Karpas-422 (cell line): ENCODE results near the gene TMEM258. TPM values are rescaled to one million over a fixed set of nuclear protein-coding genes. Genes with fewer than 3 reads are reported as not detected.

Experiments used
- DNase-seq: peaks from one replicate; pipeline ENCODE4 v3.0.0-alpha.2; 2015
- H2AFZ ChIP-seq: fragments of 200-600 bp; sonication (generic); 2 replicates; pipeline ENCODE4 v1.6.1; 2014; ENCODE audit warnings: antibody characterized with exemption, low read length, mixed read lengths
- H3K27ac ChIP-seq: fragments of 200-600 bp; sonication (generic); 2 replicates; pipeline ENCODE4 v1.5.1; 2014; ENCODE audit warnings: mild to moderate bottlenecking, low read length, moderate library complexity
- H3K27me3 ChIP-seq: fragments of 200-600 bp; sonication (generic); 2 replicates; pipeline ENCODE4 v1.6.1; 2014; ENCODE audit warnings: low read length, mixed read lengths
- H3K36me3 ChIP-seq: fragments of 200-600 bp; sonication (generic); 2 replicates; pipeline ENCODE4 v1.6.1; 2014; ENCODE audit warnings: low read length, mixed read lengths; ENCODE audit not compliant: insufficient read depth
- H3K4me1 ChIP-seq: fragments of 200-600 bp; sonication (generic); 2 replicates; pipeline ENCODE4 v1.6.1; 2014; ENCODE audit warnings: mild to moderate bottlenecking, low read length, mixed read lengths
- H3K4me2 ChIP-seq: fragments of 200-600 bp; sonication (generic); 2 replicates; pipeline ENCODE4 v1.6.1; 2014; ENCODE audit warnings: low read length, low read depth, mild to moderate bottlenecking; ENCODE audit not compliant: poor library complexity, severe bottlenecking
- H3K4me3 ChIP-seq: fragments of 200-600 bp; sonication (generic); 2 replicates; pipeline ENCODE4 v1.5.1; 2014; ENCODE audit warnings: mild to moderate bottlenecking, antibody characterized with exemption, low read length, mixed read lengths
- H3K79me2 ChIP-seq: fragments of 200-600 bp; sonication (generic); 2 replicates; pipeline ENCODE4 v1.6.1; 2014; ENCODE audit warnings: mild to moderate bottlenecking, low read length, mixed read lengths
- H3K9ac ChIP-seq: fragments of 200-600 bp; sonication (generic); 2 replicates; pipeline ENCODE4 v1.6.0; 2014; ENCODE audit warnings: low read length
- H3K9me2 ChIP-seq: fragments of 200-600 bp; sonication (generic), shearing (Covaris generic); replicated peaks from 2 replicates; pipeline ENCODE4 v1.6.0; 2014; ENCODE audit warnings: mild to moderate bottlenecking, low read length, moderate library complexity; ENCODE audit not compliant: insufficient read depth
- H3K9me3 ChIP-seq: fragments of 300-700, 200-600 bp; sonication (generic); 2 replicates; pipeline ENCODE4 v1.6.1; 2014; ENCODE audit warnings: low read length, mixed read lengths
- H4K20me1 ChIP-seq: fragments of 200-600 bp; sonication (generic); 2 replicates; pipeline ENCODE4 v1.6.1; 2014; ENCODE audit warnings: mild to moderate bottlenecking, antibody characterized with exemption, low read length, low read depth; ENCODE audit not compliant: insufficient read depth
- total RNA-seq: library from RNA; depleted of rRNA; stranded (reverse); fragments of >200 nt; shearing (Covaris generic); gene quantifications from 2 replicates; pipeline ENCODE4 v1.2.3, GENCODE V29; 2014; ENCODE audit warnings: low replicate concordance; rRNA removed

Gene TMEM258
- total RNA-seq, 1 experiment from 2014 or later = 303 TPM

- Histone ChIP-seq H3K27me3 (no peaks in the 10 kb centered on the region), H3K4me1 (no peaks in the 10 kb centered on the region), H3K4me2 (no peak overlapping the region), H4K20me1 (no peaks in the 10 kb centered on the region), H2AFZ (no peak overlapping the region), H3K79me2 (no peaks in the 10 kb centered on the region), H3K27ac (no peak overlapping the region), H3K36me3 (no peaks in the 10 kb centered on the region), H3K9me2 (no peaks in the 10 kb centered on the region), H3K4me3 (no peak overlapping the region), H3K9ac (no peak overlapping the region), H3K9me3 (no peaks in the 10 kb centered on the region)
- DNase-seq = no peak
Observed at GRCh38 chr11:61744609-61745156, 47.7 kb downstream of the TMEM258 start.

- no peak overlapping the region for H3K4me2 ChIP-seq
- H3K27me3 ChIP-seq = no peaks in the 10 kb centered on the region
- H3K4me3 ChIP-seq = no peak overlapping the region
- H2AFZ ChIP-seq = no peak overlapping the region
- no peak overlapping the region for H3K9ac ChIP-seq
- no peaks in the 10 kb centered on the region for H3K9me3 ChIP-seq
- H3K4me1 ChIP-seq = no peaks in the 10 kb centered on the region
- DNase-seq = no peak
- no peak overlapping the region for H3K27ac ChIP-seq
- no peaks in the 10 kb centered on the region for H3K9me2 ChIP-seq
- H3K79me2 ChIP-seq = no peaks in the 10 kb centered on the region
- H3K36me3 ChIP-seq = no peaks in the 10 kb centered on the region
- no peaks in the 10 kb centered on the region for H4K20me1 ChIP-seq
Observed at GRCh38 chr11:61744181-61744580, 48.2 kb downstream of the TMEM258 start.

GRCh38 chr11:61743486-61744095 is 48.8 kb downstream of the TMEM258 start:
- Histone ChIP-seq H3K79me2 (no peaks in the 10 kb centered on the region), H2AFZ (no peak overlapping the region), H4K20me1 (no peaks in the 10 kb centered on the region), H3K27me3 (no peaks in the 10 kb centered on the region), H3K9ac (no peak overlapping the region), H3K9me3 (no peaks in the 10 kb centered on the region), H3K36me3 (no peaks in the 10 kb centered on the region), H3K4me3 (no peak overlapping the region), H3K4me1 (no peaks in the 10 kb centered on the region), H3K27ac (no peak overlapping the region), H3K4me2 (no peak overlapping the region), H3K9me2 (no peaks in the 10 kb centered on the region)
- no peak for DNase-seq

GRCh38 chr11:61742391-61742790 is 50.0 kb downstream of the TMEM258 start:
- Histone ChIP-seq H3K4me2 (no peak overlapping the region), H3K9ac (no peak overlapping the region), H3K9me2 (no peaks in the 10 kb centered on the region), H2AFZ (no peak overlapping the region), H3K36me3 (no peaks in the 10 kb centered on the region), H3K4me1 (no peaks in the 10 kb centered on the region), H3K27me3 (no peaks in the 10 kb centered on the region), H3K79me2 (no peaks in the 10 kb centered on the region), H3K9me3 (no peaks in the 10 kb centered on the region), H3K27ac (no peak overlapping the region), H3K4me3 (no peak overlapping the region), H4K20me1 (no peaks in the 10 kb centered on the region)
- no peak for DNase-seq

- Histone ChIP-seq H3K9ac (no peak overlapping the region), H3K4me3 (no peak overlapping the region), H3K27ac (no peak overlapping the region), H3K27me3 (no peaks in the 10 kb centered on the region), H4K20me1 (no peaks in the 10 kb centered on the region), H3K9me3 (no peaks in the 10 kb centered on the region), H2AFZ (no peak overlapping the region), H3K4me2 (no peak overlapping the region), H3K4me1 (no peaks in the 10 kb centered on the region), H3K36me3 (no peaks in the 10 kb centered on the region), H3K79me2 (no peaks in the 10 kb centered on the region), H3K9me2 (no peaks in the 10 kb centered on the region)
- no peak for DNase-seq
Observed at GRCh38 chr11:61739966-61740365, 52.4 kb downstream of the TMEM258 start.

- DNase-seq = no peak
- no peaks in the 10 kb centered on the region for H3K9me3 ChIP-seq
- H3K4me3 ChIP-seq = no peak overlapping the region
- no peak overlapping the region for H3K4me2 ChIP-seq
- no peaks in the 10 kb centered on the region for H4K20me1 ChIP-seq
- H3K36me3 ChIP-seq = no peaks in the 10 kb centered on the region
- H2AFZ ChIP-seq = no peak overlapping the region
- no peaks in the 10 kb centered on the region for H3K27me3 ChIP-seq
- H3K9me2 ChIP-seq = no peaks in the 10 kb centered on the region
- no peaks in the 10 kb centered on the region for H3K79me2 ChIP-seq
- H3K4me1 ChIP-seq = no peaks in the 10 kb centered on the region
- no peak overlapping the region for H3K9ac ChIP-seq
- no peak overlapping the region for H3K27ac ChIP-seq
Observed at GRCh38 chr11:61739413-61739812, 53.0 kb downstream of the TMEM258 start.

Other genes starting within 250 kb of the TMEM258 start
- not detected in 2 replicates for gene SYT7, start 211.5 kb downstream of the TMEM258 start, total RNA-seq
- not detected in 2 replicates for gene DAGLA, start 112.2 kb downstream of the TMEM258 start, total RNA-seq
- 0.32 TPM in 1 of 2 replicates, not detected in the other for gene MYRF, start 40.0 kb downstream of the TMEM258 start, total RNA-seq
- gene FEN1, start 312 bp upstream of the TMEM258 start, total RNA-seq = 18.0 and 32.4 TPM in 2 replicates
- 80.3 and 99.6 TPM in 2 replicates for gene FADS1, start 24.4 kb upstream of the TMEM258 start, total RNA-seq
- gene FADS2, start 35.7 kb upstream of the TMEM258 start, total RNA-seq = 74.0 and 75.7 TPM in 2 replicates
- 39.5 and 70.4 TPM in 2 replicates for gene FADS3, start 98.9 kb upstream of the TMEM258 start, total RNA-seq
- not detected in 2 replicates for gene RAB3IL1, start 125.0 kb upstream of the TMEM258 start, total RNA-seq
- gene BEST1, start 157.8 kb upstream of the TMEM258 start, total RNA-seq = 1.7 and 1.9 TPM in 2 replicates
- 209 and 392 TPM in 2 replicates for gene FTH1, start 175.0 kb upstream of the TMEM258 start, total RNA-seq